Liver (tissue), 9 donors: Measurements from ENCODE around the gene EFNA3. TPM values are rescaled to one million over a fixed set of nuclear protein-coding genes. Genes with fewer than 3 reads are reported as not detected.
A peak's percentile ranks its signal among the peaks of the same experiment; 100 is the strongest.

ENCODE experiments used
- DNase-seq: peaks from one replicate; pipeline ENCODE4 v3.0.0-alpha.2; 2017; ENCODE audit warnings: low spot score
- H3K27ac ChIP-seq, 2 donors: one replicate each; pipeline ENCODE4 v1.7.0; 2013; ENCODE audit warnings: inconsistent platforms in 2 of 2, low read length in 2 of 2, control low read depth in 1 of 2, low read depth in 1 of 2, mild to moderate bottlenecking in 1 of 2
- H3K27me3 ChIP-seq, 4 donors: one replicate each; pipeline versions ENCODE4 v1.6.1 to v1.7.0; 2013; ENCODE audit warnings: low read length in 3 of 4, inconsistent platforms in 1 of 4, mild to moderate bottlenecking in 1 of 4, moderate library complexity in 1 of 4; ENCODE audit not compliant: control insufficient read depth in 4 of 4, insufficient read depth in 4 of 4
- H3K36me3 ChIP-seq, 4 donors: one replicate each; pipeline versions ENCODE4 v1.6.1 to v1.7.0; 2013; ENCODE audit warnings: low read length in 3 of 4, mild to moderate bottlenecking in 3 of 4, low read depth in 1 of 4, moderate library complexity in 1 of 4; ENCODE audit not compliant: control insufficient read depth in 4 of 4, insufficient read depth in 3 of 4
- H3K4me1 ChIP-seq, 4 donors: one replicate each; pipeline versions ENCODE4 v1.6.1 to v1.7.0; 2013; ENCODE audit warnings: low read length in 3 of 4, mild to moderate bottlenecking in 3 of 4, moderate library complexity in 1 of 4; ENCODE audit not compliant: control insufficient read depth in 4 of 4, insufficient read depth in 4 of 4
- H3K4me3 ChIP-seq, 3 donors: one replicate each; pipeline versions ENCODE4 v1.6.1 to v1.7.0; 2013; ENCODE audit warnings: low read length in 3 of 3, control low read depth in 1 of 3, low read depth in 1 of 3, mild to moderate bottlenecking in 1 of 3
- H3K9ac ChIP-seq, 2 donors: one replicate each; pipeline ENCODE4 v1.7.0; 2013; ENCODE audit warnings: low read length in 2 of 2, mild to moderate bottlenecking in 2 of 2, moderate library complexity in 2 of 2, control low read depth in 1 of 2, low read depth in 1 of 2
- H3K9me3 ChIP-seq, 4 donors: one replicate each; pipeline versions ENCODE4 v1.6.1 to v1.7.0; 2013; ENCODE audit warnings: low read length in 3 of 4; ENCODE audit not compliant: control insufficient read depth in 4 of 4
- ATF3 ChIP-seq: IDR thresholded peaks from 2 replicates; pipeline ENCODE4 v1.6.1; 2016; ENCODE audit warnings: antibody characterized with exemption
- CTCF ChIP-seq: fragments of 150-350 bp; IDR thresholded peaks from 2 replicates; pipeline ENCODE4 v1.5.1; 2017; ENCODE audit warnings: improper control_type of control experiment, low read depth, low read length; ENCODE audit not compliant: missing input control
- FOXA1 ChIP-seq: IDR thresholded peaks from 2 replicates; pipeline ENCODE4 v1.6.1; 2016; ENCODE audit warnings: antibody characterized with exemption
- FOXA2 ChIP-seq: IDR thresholded peaks from 2 replicates; pipeline ENCODE4 v1.6.1; 2016; ENCODE audit warnings: antibody characterized with exemption
- GABPA ChIP-seq, 2 donors: IDR thresholded peaks in 1 of 2; conservative IDR thresholded peaks in 1 of 2; 2 replicates each; pipeline ENCODE4 v1.6.1; 2016; ENCODE audit warnings: antibody characterized with exemption in 2 of 2, mild to moderate bottlenecking in 1 of 2, moderate library complexity in 1 of 2
- HNF4A ChIP-seq, 2 donors: conservative IDR thresholded peaks; 2 replicates each; pipeline ENCODE4 v1.6.1; 2016; ENCODE audit warnings: antibody characterized with exemption in 2 of 2, mild to moderate bottlenecking in 2 of 2
- HNF4G ChIP-seq: IDR thresholded peaks from 2 replicates; pipeline ENCODE4 v1.6.1; 2016; ENCODE audit warnings: antibody characterized with exemption
- JUND ChIP-seq, 2 donors: IDR thresholded peaks; 2 replicates each; pipeline ENCODE4 v1.6.1; 2016; ENCODE audit warnings: antibody characterized with exemption in 2 of 2
- MAX ChIP-seq: IDR thresholded peaks from 2 replicates; pipeline ENCODE4 v1.6.1; 2016; ENCODE audit warnings: antibody characterized with exemption
- NR2F2 ChIP-seq: IDR thresholded peaks from 2 replicates; pipeline ENCODE4 v1.6.1; 2016; ENCODE audit warnings: antibody characterized with exemption
- REST ChIP-seq: IDR thresholded peaks from 2 replicates; pipeline ENCODE4 v1.6.1; 2016; ENCODE audit warnings: antibody characterized with exemption, mild to moderate bottlenecking
- RXRA ChIP-seq, 2 donors: IDR thresholded peaks; 2 replicates each; pipeline ENCODE4 v1.6.1; 2017 to 2018; ENCODE audit warnings: antibody characterized with exemption in 2 of 2, mild to moderate bottlenecking in 1 of 2
- SP1 ChIP-seq: IDR thresholded peaks from 2 replicates; pipeline ENCODE4 v1.6.1; 2018; ENCODE audit warnings: antibody characterized with exemption, mild to moderate bottlenecking
- TAF1 ChIP-seq: conservative IDR thresholded peaks from 2 replicates; pipeline ENCODE4 v1.6.1; 2016; ENCODE audit warnings: antibody characterized with exemption, mild to moderate bottlenecking
- YY1 ChIP-seq: IDR thresholded peaks from 2 replicates; pipeline ENCODE4 v1.6.1; 2016; ENCODE audit warnings: antibody characterized with exemption, mild to moderate bottlenecking
- WGBS: extraction: QIAGEN DNeasy Blood & Tissue Kit; methylation state at CpG from one replicate; pipeline ENCODE4 v1.1.7; 2013; 5-methylcytosine and 5-hydroxymethylcytosine counted together
- polyA plus RNA-seq, 2 donors: library from polyadenylated mRNA; stranded (reverse) in 1 of 2; unstranded in 1 of 2; fragments of 200-250 nt in 1 of 2; fragments of >200 nt in 1 of 2; fragmentation: Nextera tagmentation in 1 of 2; extraction: Ambion mirVana in 1 of 2; gene quantifications; one replicate each; pipeline versions ENCODE4 v1.2.1 to v1.2.3, GENCODE V29; 2013 to 2015
- total RNA-seq, 2 donors: library from RNA; depleted of rRNA; stranded (reverse); fragments of >200 nt; gene quantifications; one replicate each; pipeline ENCODE4 v1.2.3, GENCODE V29; 2014
- donor health status: healthy.
- donor health status: healthy.
- donor health status: healthy.
- donor health status: healthy.
- donor health status: healthy.

EFNA3 gene
- total and polyA plus RNA-seq, 4 donors = 0.47 to 3.7 (median 1.1) TPM

GRCh38 chr1:155091071-155092051, 12.7 kb downstream of the EFNA3 start (continued):
- TF ChIP-seq NR2F2 (peak; percentile 51), YY1 (peak; percentile 81), HNF4G (peak; percentile 22), REST (peak; percentile 88), ATF3 (no peak)

GRCh38 chr1:155092131-155092530, 13.5 kb downstream of the EFNA3 start:
- DNase-seq = no peak
- peaks cover 3 to 22% (median 14%) of the 10 kb centered on the region in 4 donors for H3K4me1 ChIP-seq
- H3K27me3 ChIP-seq = no peaks in the 10 kb centered on the region
- H3K36me3 ChIP-seq = no peaks in the 10 kb centered on the region
- 85% methylated on average over 6 of the region's 6 CpGs for WGBS
- H3K27ac ChIP-seq = no peak overlapping the region
- H3K4me3 ChIP-seq = peak overlapping the region in 1 of 3 donors; percentile 47
- no peak for TF ChIP-seq NR2F2
- TF ChIP-seq GABPA (IDR thresholded peaks at IDR 0.05 in 1 of 2, conservative IDR thresholded peaks at IDR 0.05 in 1 of 2) = no peak
- no peak for TF ChIP-seq HNF4G
- no peak for TF ChIP-seq CTCF
- no peak for TF ChIP-seq HNF4A (conservative IDR thresholded peaks at IDR 0.05)
- no peak for TF ChIP-seq FOXA2
- no peak for TF ChIP-seq FOXA1
- H3K9me3 ChIP-seq = no peaks in the 10 kb centered on the region
- H3K9ac ChIP-seq = no peak overlapping the region

GRCh38 chr1:155092641-155093040, 14.0 kb downstream of the EFNA3 start:
- 88% methylated on average over 12 of the region's 12 CpGs for WGBS
- no peaks in the 10 kb centered on the region for H3K9me3 ChIP-seq
- no peaks in the 10 kb centered on the region for H3K36me3 ChIP-seq
- peaks cover 3 to 22% (median 14%) of the 10 kb centered on the region in 4 donors for H3K4me1 ChIP-seq
- H3K9ac ChIP-seq = no peak overlapping the region
- no peak overlapping the region for H3K27ac ChIP-seq
- H3K4me3 ChIP-seq = no peak overlapping the region
- TF ChIP-seq CTCF = no peak
- TF ChIP-seq JUND (IDR thresholded peaks at IDR 0.05) = no peak
- no peak for TF ChIP-seq SP1
- TF ChIP-seq NR2F2 = no peak
- no peak for TF ChIP-seq MAX
- TF ChIP-seq TAF1 = no peak
- no peak for TF ChIP-seq YY1
- no peak for TF ChIP-seq RXRA (IDR thresholded peaks at IDR 0.05)
- H3K27me3 ChIP-seq = no peaks in the 10 kb centered on the region
- no peak for DNase-seq
